DND-41 (cell line): Measurements from ENCODE around the gene HOXA3.

Experiments used
- CTCF ChIP-seq: IDR thresholded peaks from 2 replicates; pipeline ENCODE4 v1.5.1; 2012; ENCODE audit warnings: borderline replicate concordance, low read length, moderate library complexity, mild to moderate bottlenecking; ENCODE audit not compliant: poor library complexity, severe bottlenecking; ENCODE audit errors: extremely low read depth
- EZH2 ChIP-seq: IDR thresholded peaks from 3 replicates; pipeline ENCODE4 v1.6.1; 2012; ENCODE audit warnings: borderline replicate concordance, low read depth, mild to moderate bottlenecking, moderate library complexity, low read length, inconsistent platforms; ENCODE audit not compliant: severe bottlenecking

GRCh38 chr7:27201580-27202017 is 49.2 kb upstream of the HOXA3 start:
- TF ChIP-seq CTCF, result no peak
- TF ChIP-seq EZH2, result no peak
